ENCODE measurements around the gene CD200R1L. TPM values are rescaled to one million over a fixed set of nuclear protein-coding genes. Genes with fewer than 3 reads are reported as not detected.

CD200R1L gene
- total and polyA plus RNA-seq, 9 of the 15 experiments (the other 6 are each of a cell fraction or from before 2014, with no cell fraction given), result not detected

- TF ChIP-seq CTCF (IDR thresholded peaks at IDR 0.05 in 2 of 3, conservative IDR thresholded peaks at IDR 0.05 in 1 of 3; ENCODE audit: insufficient read depth in 2 of 3, low read depth in 1 of 3, low read length in 3 of 3) (peak in 2 of 3 experiments; percentile 11 to 44; a peak in 2 of 6 replicates), ETS2 (tag; IDR thresholded peaks at IDR 0.05; ENCODE audit: borderline replicate concordance, poor library complexity, severe bottlenecking) (no peak), NONO (IDR thresholded peaks at IDR 0.05; ENCODE audit: low read depth in 2 of 2, low read length in 1 of 2) (no peak), RAD21 (CRISPR knock-in tag; conservative IDR thresholded peaks at IDR 0.05 in 1 of 2, IDR thresholded peaks at IDR 0.05 in 1 of 2) (peak; percentile 35 to 62; a peak in 3 of 4 replicates), ZNF277 (CRISPR knock-in tag; IDR thresholded peaks at IDR 0.05; ENCODE audit: borderline replicate concordance) (no peak), SMARCC2 (IDR thresholded peaks at IDR 0.05; ENCODE audit: low read depth) (no peak), THRB (CRISPR knock-in tag; conservative IDR thresholded peaks at IDR 0.05) (no peak), SIN3B (IDR thresholded peaks at IDR 0.05; ENCODE audit: low read depth) (no peak), EGR1 (conservative IDR thresholded peaks at IDR 0.05) (no peak), REST (IDR thresholded peaks at IDR 0.05; ENCODE audit: borderline replicate concordance) (peak; percentile 64), REST (CRISPR knock-in tag; IDR thresholded peaks at IDR 0.05; ENCODE audit: low read depth) (no peak), SAFB2 (IDR thresholded peaks at IDR 0.05; ENCODE audit: borderline replicate concordance, low read depth, low read length, severe bottlenecking) (no peak), ZNF589 (CRISPR knock-in tag; IDR thresholded peaks at IDR 0.05; ENCODE audit: low read depth) (no peak)
Observed at GRCh38 chr3:112814266-112814665, 32.4 kb downstream of the CD200R1L start (continued).
